Hepatic stellate cell (primary cell): ENCODE data around the gene HOXB5.
A peak's percentile ranks its signal among the peaks of the same experiment; 100 is the strongest.

ENCODE experiments used
- DNase-seq: peaks from one replicate; pipeline ENCODE4 v3.0.0; 2011; ENCODE audit warnings: low spot score

HOXB5 gene

DNA sequence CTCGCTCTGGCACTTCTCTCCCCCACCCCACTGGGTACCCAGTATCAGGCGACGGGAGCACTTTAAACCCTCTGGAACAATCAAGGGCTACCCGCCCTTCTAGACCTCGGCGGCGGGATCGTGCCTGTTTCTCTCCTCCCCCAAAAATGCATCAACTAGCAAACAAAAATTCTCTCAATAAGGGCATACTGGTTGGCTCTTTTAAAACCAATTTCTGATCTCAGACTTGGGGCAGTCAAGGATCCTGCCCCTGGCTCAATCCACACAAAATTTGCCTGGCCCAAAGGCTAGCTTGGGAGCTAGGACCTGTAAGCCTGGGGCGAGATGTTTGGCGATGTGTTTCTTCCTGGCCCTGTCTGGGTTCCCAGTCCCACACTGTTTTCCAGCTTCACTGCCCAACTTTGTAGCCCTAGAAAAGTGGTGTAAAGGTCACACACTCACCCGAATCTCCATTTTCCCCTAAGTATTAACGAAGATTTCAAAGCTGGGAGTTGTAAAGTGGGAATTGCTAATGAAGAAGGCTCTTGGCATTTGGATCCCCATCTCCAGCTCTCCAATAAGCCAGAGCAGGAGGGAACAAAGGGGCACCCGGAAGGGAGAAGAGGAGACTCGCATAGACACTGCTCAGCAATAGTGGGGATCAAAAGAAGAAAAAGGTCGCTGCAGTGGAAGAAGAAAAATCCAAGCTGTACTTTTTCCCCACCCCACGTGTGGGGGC is 34.3 kb downstream of the HOXB5 start:
- DNase-seq = no peak

DNA sequence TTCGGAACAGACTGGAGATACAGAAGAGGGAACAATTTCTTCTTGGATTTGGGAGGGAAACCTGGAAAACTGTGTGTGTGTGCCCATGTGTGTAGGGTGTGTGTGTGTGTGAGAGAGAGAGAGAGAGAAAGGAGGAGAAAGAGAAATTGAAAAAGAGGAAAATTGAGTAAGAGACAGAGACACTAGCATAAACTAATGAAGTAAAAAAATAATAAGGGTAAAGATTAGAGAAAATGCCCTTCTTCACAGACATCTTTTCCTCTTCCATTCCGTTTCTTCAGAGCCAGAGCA is 34.8 kb downstream of the HOXB5 start:
- DNase-seq = no peak

DNA sequence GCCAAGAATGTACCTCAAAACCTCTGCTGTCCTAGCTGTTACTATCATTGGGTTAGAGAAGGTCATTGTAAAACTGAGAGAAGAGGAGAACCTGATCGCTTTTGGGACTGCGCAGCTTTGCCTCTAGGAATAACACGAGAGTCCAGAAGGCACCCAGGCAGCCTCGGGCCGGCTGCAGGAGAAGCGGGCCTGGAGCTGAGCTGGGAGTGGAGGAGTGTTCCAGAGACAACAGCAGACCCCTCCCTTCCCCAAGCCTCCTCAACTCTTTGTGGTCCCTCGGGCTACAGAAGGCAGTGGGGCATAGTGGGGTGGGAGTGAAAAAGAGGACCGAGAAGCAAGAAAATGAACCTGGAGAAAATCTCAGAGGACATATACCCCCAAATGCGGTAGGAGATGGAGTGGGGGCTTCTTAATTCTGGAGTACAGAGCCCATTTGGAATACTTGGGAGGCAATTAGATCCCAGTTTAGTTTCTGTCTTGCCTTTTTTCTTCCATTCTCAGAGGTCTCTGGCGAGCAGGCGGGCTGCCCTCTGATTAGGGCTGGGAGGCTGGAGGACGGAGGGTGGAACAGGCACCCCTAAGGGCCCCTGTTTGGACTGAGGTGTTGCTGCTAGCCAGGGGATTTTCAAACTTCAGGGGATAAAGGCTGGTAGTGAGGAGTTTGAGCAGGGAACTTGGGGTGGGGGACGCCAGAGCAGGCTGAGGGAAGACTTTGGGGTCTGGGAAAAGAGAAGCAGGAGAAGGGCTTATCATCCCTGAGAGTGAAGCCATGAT is 35.3 kb downstream of the HOXB5 start:
- DNase-seq = no peak

DNA sequence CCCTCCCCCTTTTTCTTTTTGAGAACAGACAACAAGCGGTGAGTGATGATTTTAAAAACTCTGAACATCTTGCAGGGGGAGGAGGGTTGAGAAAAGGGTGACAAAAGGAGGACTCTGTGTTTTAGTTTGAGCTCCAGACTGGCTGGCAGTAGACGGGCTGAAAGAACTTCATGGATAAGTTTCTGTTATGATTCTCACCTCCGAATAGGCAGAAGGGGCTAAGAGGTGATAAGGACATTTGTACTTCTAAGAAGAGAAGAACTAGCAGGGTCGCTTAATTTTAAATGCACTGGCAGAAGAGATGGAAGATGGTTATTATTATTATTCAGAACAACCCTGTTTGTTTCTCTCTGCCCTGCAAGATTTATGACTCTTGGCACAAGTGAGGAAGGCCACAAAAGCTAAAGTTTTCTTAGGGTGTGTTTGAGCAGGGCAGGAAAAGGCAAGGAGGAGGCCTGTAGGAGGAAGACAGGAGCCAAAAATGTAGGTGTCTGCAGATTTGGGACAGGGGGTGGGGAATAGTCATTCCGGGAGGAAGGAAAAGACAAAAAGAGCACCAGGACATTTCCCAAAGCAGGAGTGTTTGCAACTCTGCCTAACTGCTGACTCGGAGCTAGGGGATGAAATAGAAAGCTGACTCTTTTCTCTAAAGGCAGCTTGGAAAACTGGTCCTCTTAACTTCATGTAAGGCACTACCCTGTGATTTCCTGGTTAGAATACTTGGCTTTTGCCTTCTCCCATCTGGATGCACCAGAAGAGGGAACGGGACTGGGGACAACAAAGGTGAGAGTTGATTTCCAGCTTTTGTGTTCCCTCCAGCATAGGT is 36.8 kb downstream of the HOXB5 start:
- peak; percentile 46 for DNase-seq

DNA sequence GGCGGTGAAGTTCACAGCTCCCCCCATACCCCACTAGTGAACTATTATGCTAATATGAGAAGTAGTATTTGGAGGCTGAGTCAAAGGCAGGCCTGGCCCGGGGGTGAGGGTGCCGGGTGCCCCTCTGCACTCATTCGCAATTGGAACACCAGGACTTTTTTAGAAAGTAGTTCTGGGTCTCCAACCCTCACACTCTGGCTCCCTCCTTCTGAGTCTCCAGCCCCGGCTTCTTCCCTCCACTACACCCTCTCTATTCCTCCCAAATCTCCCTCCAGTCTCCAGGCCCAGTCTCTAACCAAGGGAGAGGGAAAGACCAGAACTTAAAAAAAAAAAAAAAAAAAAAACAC is 37.4 kb downstream of the HOXB5 start:
- DNase-seq = no peak

DNA sequence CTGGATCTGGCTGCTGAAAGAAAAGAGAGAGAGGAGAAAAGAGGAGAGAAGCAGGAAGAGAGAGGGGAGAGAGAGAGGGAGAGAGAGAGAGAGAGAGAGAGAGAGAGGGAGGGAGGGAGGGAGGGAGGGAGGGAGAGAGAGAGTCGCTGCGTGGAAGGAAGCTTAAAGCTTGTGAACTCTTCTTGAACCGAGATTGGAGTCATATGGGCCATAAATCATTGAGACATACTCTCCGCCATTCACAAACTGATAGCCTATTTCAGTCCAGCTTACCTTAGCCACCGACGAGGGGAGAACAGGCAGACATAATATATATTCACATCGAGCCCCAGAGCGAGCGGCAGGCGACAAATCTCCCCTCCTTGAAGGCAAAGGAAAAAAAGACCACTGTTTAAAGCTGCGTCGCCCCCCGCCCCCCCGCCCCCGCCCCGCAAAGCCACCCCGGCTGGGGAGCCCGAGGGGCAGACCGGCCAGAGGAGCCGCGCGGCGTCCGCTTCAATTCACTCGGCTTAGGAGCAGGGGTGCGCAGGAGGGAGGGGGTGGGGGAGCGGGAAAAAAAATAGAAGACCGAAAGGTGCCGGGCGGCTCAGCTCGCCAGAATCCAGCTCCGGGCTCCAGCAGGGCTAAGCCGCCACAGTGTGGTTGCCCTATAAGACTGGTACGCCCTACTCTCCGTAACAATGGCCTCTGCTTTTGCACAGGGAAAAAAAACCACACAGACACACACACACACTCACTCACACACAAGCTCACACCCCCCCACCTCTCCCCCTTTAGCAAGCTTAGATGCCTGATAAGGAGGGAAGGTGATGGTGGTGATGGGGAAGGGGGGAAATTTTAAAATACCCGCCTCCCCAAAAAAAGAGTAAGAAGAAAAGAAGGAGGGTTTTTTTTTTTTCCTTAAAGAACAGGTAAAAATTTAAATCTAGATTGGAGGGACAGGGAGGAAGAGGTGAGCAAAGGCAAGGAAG is 38.0 kb downstream of the HOXB5 start:
- peak; percentile 91 for DNase-seq

DNA sequence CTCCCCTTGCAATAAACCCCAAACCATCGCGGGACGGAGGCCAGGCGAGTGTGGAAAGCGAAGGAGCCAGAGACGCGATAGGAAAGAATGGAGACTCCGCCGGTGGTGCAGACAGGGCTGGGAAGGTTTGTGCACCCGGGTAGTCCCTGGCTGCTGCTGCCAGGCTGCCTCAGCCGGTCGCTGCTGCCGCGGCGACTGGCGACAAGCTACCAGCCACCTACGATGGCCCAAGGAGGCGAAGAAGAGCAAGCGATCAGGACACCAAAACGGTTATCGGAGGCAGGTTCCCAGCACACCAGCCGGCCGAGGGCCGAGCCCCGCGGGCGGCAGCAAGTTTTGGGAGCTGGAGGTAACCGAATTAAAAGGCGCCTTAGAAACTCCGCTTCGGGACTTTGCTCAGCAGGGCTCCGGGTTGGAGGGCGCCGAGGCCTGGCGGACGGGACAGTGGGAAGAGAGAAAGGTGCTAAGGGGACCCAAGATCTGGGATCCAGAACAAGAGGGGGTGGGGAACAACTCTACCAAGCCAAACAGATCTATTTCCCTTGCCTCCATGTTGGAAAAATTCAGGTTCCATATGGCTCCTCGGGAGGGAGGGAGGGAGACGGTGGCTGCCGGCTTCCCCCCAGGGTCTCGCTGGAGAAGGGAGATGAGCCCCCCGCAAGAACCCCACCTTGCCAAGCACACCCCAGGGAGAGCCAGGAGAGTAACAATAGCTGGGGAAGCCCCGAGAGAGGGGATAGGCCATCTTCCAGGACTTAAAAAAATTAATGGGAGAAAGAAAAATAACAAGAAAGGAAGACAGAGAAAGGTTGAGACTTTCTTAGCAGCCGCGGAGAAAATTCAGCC is 38.9 kb downstream of the HOXB5 start:
- DNase-seq = peak; percentile 42

DNA sequence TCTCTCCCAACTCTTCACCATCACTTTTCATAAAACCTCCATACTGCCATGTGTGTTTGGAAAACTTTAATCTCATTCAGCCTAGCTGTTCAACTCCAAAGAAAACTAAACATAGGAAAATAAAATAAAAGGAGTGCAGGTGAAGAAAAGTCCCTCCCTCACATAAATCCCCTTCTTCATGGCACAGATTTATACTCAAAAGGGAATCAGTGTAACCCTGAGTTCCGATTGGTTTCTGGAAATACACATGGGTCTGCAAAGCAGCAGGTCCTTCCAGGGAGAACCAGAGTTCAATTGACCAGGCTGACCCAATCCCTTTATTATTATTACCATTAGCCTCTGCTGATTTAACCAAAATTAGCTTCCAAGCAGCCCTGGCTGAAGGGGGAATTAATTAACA is 39.8 kb downstream of the HOXB5 start:
- DNase-seq = no peak

DNA sequence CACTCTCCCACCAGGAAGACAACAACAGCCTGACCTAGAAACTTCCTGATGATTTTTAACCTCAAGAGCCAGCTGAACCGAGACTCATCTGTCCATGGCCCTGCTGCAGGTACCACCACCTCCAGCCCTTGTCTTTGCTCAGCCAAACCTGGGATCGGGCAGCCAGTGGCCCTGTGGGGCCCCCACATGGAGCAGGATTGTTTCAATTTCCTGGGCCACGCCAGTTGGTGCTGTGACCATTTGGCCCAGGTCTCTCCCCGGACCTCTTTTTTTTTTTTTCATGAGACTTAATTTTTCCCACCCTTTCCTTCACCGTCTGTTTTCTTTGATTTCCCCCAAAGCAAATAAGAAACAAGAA is 40.4 kb downstream of the HOXB5 start:
- no peak for DNase-seq

DNA sequence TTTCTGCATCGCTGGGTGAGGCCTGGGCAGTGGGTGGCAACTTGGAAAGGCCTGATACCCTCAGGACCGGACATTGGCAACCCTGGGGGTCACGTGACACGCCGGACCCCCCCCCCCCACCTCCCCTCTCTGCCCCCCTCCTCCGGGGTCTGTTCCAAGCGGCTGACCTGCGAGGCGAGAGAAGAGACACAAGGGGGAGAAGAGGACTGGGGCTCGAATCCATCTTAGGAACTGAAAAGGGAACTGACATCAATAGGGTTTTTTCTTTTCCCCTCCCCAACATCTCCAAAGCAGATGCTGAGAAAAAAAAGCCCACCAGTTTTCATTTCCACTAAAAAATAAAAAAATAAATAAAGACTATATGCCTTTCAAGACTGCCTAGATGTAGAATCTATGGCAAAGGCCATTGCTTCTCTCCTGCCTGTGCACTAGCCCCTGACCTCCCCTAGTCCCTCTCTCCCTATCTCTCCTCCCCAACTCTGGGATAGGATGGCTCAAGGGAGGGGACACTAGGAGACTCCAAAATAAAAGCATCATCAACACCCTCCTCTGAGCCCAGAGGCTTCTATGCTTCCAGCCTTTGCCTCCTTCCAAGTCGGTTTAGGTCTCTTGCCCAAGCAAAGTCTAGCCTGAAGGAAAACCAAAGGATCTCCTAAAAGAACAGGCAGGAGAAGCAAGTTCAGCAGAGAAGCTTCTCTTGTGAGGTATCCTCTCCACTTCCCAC is 41.0 kb downstream of the HOXB5 start:
- peak; percentile 44 for DNase-seq

DNA sequence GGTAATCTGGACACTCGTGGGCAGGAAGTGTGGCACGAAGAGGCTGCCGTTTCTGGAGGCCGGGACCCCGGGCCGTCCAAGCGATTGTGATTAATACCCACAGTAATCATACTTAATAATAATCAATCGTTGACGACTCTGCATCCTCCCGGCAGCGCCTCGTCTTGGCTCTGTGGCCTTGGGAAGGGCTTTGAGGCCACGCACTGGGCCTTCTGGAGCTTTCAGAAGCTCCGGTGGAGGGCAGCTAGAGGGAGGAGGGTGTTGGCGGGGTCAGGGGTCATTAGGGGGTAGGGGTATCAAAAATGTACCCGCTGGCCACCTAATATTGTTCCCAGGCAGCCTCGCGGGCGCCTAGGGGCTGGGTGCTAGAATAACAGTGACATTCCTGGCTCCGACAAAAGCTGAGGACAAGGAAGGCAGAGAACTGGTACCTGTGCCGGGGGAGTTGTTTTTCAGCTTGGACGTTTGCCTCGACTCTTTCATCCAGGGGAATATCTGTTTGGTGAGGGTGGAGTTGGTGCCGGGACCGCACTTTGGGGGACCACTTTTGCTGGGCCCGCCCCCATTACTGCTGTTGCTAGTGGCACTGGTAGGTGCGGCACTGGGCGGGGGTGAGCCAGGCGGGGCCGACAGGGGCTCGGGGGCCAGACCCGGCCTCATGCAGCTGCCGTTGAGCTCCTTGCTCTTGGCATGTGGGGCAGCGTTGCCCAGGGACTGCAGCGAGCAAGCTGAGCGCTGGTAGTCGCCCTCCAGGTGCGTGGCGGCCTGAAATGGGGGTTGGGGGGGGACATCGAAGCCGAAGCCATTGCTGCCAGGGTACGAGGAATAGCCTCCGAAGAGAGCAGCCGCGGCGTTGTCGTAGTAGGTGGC is 41.7 kb downstream of the HOXB5 start:
- no peak for DNase-seq

DNA sequence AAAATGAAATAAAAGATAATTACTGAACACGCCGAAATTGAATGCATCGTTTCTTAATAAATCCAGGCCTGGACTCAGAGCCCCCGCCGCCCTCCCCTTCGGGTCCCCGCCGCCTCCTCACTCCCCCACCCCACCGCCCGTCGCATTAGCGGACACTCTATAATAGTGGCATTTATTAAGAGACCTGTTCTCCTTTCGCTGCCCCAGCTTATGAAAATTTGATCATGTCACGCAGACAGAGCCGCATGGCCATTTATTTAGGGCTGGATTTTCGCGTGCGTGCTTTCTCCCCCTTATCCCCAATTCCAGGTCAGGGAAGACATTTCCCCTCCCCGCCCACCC is 42.4 kb downstream of the HOXB5 start:
- DNase-seq = peak; percentile 50

DNA sequence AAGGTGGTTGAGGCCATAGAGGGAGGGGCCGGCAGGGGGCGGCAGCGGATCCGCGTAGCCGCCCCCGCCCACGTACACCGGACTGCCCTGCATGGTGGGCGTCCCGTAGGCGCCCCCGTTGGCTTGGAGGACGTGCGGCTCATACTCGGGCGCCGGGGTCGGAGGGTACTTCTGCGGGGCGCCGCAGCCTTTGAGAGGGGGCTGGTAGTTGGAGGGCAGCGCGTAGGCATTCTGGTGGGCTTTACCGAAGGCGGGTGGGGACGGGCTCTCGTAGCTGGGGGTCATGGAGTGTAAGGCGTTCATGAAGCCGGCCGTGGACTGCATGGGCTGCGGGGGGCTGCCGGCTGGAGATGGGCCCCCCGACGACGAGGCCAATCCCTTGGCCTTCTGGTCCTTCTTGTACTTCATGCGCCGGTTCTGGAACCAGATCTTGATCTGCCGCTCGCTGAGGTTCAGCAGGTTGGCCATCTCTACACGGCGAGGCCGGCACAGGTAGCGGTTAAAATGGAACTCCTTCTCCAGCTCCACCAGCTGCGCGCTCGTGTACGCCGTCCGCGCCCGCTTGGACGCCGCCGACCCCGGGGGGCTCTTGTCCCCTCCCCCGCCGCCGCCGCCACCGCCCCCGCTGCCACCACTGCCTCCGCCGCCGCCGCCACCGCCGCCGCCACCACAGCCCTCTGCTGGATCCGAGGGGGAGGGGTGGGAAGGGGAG is 42.9 kb downstream of the HOXB5 start:
- peak; percentile 42 for DNase-seq

DNA sequence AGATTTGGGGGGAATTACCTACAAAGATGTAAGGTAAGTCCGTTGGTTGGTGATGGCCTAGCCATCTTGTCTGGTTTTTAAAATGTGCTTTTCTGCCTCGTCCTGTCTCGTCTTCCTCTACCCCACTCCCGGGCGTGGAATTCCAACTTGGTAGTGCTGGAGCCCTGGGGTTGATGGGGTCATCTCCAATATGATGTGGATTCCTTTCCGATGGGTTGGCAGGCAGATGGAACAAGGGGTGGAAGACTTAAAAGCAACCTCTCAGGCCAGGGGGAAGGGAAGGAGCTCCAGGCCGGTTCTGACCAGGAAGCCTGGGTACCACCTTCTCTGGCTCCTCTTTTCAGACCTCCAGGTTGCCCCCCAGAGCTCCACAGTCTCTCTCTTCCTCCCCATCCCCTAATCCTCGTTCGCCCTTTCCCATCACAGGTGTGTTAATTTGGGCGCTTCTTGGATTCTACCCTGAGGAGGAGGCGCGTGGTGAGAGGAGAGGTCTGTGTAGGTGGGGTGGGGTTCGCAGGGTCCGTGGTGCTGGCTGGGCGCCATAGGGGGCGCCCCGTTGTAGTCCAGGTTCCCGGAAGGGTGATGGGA is 43.6 kb downstream of the HOXB5 start:
- peak; percentile 73 for DNase-seq

DNA sequence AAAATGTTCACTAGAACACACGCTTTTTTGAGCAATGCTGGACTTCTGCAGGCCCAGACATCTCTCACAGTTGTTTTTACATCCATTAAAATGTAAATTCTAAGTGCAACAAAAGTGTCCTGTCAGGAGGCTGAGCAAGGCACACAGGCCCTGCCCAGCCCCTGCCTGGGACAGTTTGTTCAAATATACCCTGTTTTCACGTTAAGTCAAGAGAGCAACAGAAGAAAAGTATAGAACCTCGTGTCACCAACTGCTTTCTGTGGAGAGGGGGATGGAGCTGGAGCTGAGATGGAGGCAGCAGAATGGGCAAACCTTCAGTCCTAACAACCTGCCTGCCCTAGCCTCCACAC is 44.3 kb downstream of the HOXB5 start:
- DNase-seq = no peak

DNA sequence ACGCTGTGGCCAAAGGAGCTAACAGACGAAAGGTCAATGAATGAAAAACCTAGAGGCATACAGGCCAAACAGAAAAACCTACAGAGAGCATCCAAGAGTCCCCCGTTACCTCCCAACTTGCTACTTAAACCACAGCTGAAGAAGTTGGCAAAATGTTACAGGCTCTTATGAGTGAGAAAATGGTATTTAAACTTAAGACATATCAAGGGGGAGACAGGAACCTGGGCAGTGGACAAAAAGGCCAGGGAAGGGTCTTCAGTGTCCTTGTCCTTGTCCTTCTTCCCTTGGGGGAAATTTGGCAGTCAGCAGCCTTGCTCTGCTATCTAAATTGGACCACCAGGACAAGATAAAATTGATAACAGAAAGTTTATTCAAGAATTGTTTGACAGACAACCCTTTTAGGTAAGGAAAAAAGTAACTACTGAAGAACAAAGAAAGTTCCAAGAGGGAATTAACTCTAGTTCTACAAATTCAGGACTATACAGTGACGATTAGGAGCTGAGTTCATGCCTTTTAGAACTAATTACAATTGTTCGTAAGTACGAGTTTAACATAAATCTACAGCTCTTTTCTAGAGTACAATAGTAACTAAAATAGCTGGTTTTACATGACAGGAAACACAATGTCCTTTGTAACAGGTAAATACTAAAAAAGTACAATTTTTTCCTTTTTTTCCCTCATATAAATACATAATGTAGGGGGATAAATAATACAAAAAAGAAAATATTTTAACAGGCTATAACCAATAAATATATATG is 44.9 kb downstream of the HOXB5 start:
- no peak for DNase-seq

DNA sequence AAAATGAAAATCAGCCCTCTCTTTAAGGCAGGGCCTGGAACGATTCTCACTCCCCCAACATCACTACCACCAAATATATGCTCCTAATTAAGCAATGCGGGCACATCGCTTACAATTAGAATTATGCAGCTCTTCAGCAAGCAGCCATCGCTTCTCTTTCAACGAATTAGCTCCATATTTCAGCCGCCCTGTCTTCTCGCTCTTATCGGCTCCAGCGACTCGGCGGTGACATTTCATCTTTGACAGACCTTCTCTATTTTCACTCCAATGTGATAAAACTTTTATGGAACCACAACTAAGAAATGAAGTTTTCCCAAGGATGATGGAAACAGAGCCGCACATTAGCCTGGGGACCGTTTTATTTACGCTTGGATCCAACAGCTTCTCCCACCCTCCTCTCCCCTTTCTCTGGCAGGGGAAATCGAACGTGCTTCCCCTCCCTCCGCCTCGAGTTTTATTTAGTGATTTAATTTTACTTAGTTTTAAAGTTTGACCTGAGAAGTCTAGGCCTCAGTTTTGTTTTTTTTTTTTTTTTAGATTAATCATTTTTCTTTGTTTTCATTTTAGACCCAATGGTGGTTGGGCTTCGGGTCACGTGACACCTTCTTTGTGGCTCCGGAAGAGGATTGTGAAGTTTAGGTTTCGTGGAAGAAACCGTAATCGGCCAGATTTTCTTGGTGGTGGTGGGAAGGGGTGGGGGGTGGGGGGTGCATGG is 45.6 kb downstream of the HOXB5 start:
- peak; percentile 73 for DNase-seq
